NB4 (cell line): ENCODE results near the gene CTNNA2.

Experiments
- POLR2A ChIP-seq: IDR thresholded peaks from 2 replicates; pipeline ENCODE4 v1.6.1; 2011; ENCODE audit warnings: mild to moderate bottlenecking; ENCODE audit not compliant: insufficient read length; ENCODE audit errors: extremely low read depth
- TF ChIP-seq, protein P1 (sequence below): IDR thresholded peaks from one replicate; pipeline ENCODE4 v1.5.1; 2012; ENCODE audit warnings: low read depth, low read length

DNA sequence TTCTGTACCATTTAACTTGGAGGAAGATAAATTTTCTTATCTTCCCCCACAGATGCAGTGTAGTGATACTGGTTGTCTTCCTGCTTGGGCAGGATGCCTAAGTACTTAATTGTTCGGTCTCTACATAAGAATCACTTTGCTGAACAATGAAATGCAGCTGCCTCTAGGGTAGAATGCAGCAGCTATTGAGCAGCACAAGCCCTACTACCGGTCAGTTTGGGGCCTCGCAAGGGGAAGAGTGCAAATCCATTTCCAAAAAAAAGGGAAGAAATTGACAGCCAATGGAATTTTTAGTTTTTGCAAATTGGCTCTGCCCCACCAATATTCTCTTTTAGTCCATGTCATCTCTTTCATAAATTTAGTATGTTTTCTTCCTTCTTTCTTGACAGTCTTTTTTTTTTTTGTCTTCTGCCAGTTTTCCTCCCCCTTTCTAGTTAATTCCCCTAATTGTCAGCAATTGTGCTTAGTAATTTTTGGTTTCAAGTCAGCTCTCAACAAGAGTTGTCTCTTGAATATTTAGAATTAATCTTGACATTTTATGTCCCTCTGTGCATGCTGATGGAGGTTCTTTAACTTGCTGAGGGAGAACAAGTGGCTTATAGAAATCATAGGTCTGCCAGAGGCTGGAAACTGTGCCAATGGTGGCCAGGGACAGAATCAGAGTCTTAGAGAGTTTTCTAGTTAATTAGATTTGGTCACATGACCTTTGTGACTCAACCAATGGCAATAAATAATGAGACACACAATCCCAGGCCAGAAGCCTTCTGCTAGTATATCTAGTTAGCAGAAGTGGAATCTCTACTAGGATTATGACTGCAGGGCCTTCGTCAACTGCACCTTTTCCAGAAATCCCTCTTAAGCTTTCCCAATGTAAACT, 270.0 kb downstream of the CTNNA2 start:
- TF ChIP-seq, protein P1, sequence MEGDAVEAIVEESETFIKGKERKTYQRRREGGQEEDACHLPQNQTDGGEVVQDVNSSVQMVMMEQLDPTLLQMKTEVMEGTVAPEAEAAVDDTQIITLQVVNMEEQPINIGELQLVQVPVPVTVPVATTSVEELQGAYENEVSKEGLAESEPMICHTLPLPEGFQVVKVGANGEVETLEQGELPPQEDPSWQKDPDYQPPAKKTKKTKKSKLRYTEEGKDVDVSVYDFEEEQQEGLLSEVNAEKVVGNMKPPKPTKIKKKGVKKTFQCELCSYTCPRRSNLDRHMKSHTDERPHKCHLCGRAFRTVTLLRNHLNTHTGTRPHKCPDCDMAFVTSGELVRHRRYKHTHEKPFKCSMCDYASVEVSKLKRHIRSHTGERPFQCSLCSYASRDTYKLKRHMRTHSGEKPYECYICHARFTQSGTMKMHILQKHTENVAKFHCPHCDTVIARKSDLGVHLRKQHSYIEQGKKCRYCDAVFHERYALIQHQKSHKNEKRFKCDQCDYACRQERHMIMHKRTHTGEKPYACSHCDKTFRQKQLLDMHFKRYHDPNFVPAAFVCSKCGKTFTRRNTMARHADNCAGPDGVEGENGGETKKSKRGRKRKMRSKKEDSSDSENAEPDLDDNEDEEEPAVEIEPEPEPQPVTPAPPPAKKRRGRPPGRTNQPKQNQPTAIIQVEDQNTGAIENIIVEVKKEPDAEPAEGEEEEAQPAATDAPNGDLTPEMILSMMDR: no peak
- TF ChIP-seq POLR2A: no peak
